SH-SY5Y (cell line): Measurements from ENCODE around the gene GADD45GIP1.

Source experiments
- GATA2 ChIP-seq: IDR thresholded peaks from 2 replicates; pipeline ENCODE4 v1.6.1; 2011; ENCODE audit warnings: mild to moderate bottlenecking, low read depth, low read length
- GATA3 ChIP-seq: IDR thresholded peaks from 2 replicates; pipeline ENCODE4 v1.6.1; 2011; ENCODE audit warnings: low read depth, mild to moderate bottlenecking, low read length, moderate library complexity

- TF ChIP-seq GATA3 (no peak), GATA2 (no peak)
Measured at GRCh38 chr19:12997179-12997966, 40.4 kb upstream of the GADD45GIP1 start.
